GM23338 (cell line): ENCODE results near the gene GGT5. TPM values are rescaled to one million over a fixed set of nuclear protein-coding genes. Genes with fewer than 3 reads are reported as not detected.

ENCODE experiments used
- ATAC-seq: fragments of 200-7000 bp; cut with Tn5 transposase; 3 replicates; pipeline ENCODE4 v1.9.1; 2020
- DNase-seq: peaks from one replicate; pipeline ENCODE4 v3.0.0-alpha.2; 2015; ENCODE audit warnings: low spot score
- H2AFZ ChIP-seq: fragments of 200-600 bp; sonication (generic); 2 replicates; pipeline ENCODE4 v1.8.0; 2016; ENCODE audit warnings: antibody characterized with exemption, mild to moderate bottlenecking, moderate library complexity
- H3F3A ChIP-seq: fragments of 200-600 bp; sonication (generic); replicated peaks from 2 replicates; pipeline ENCODE4 v1.8.0; 2017; ENCODE audit warnings: antibody characterized with exemption, mixed run types, low read depth
- H3K27ac ChIP-seq: fragments of 200-600 bp; sonication (generic); 2 replicates; pipeline ENCODE4 v1.6.1; 2016; ENCODE audit warnings: low read depth
- H3K27me3 ChIP-seq: fragments of 200-600 bp; sonication (generic); 2 replicates; pipeline ENCODE4 v1.8.0; 2016; ENCODE audit warnings: mild to moderate bottlenecking, mixed run types, moderate library complexity; ENCODE audit not compliant: insufficient read depth
- H3K36me3 ChIP-seq: fragments of 200-600 bp; sonication (generic); 2 replicates; pipeline ENCODE4 v1.8.0; 2016; ENCODE audit warnings: mild to moderate bottlenecking; ENCODE audit not compliant: insufficient read depth
- H3K4me1 ChIP-seq: fragments of 200-600 bp; sonication (generic); 2 replicates; pipeline ENCODE4 v1.8.0; 2016; ENCODE audit warnings: mild to moderate bottlenecking, moderate library complexity; ENCODE audit not compliant: insufficient read depth
- H3K4me2 ChIP-seq: fragments of 200-600 bp; sonication (generic); 2 replicates; pipeline ENCODE4 v1.7.1; 2017; ENCODE audit warnings: mixed run types
- H3K4me3 ChIP-seq: fragments of 200-600 bp; sonication (generic); 2 replicates; pipeline ENCODE4 v1.6.1; 2016; ENCODE audit warnings: mixed run types
- H3K79me2 ChIP-seq: fragments of 200-600 bp; sonication (generic); replicated peaks from 2 replicates; pipeline ENCODE4 v1.8.0; 2017; ENCODE audit warnings: mild to moderate bottlenecking; ENCODE audit not compliant: insufficient read depth
- H3K9me2 ChIP-seq: fragments of 200-600 bp; sonication (generic); 2 replicates; pipeline ENCODE4 v1.8.0; 2017; ENCODE audit not compliant: insufficient read depth
- H4K20me1 ChIP-seq: fragments of 200-600 bp; sonication (generic); replicated peaks from 2 replicates; pipeline ENCODE4 v1.8.0; 2017; ENCODE audit warnings: mild to moderate bottlenecking; ENCODE audit not compliant: insufficient read depth
- H3K27ac Mint-ChIP-seq: 2 replicates; pipeline ENCODE4 v1.8.0; 2020; ENCODE audit warnings: inconsistent platforms, mild to moderate bottlenecking, moderate library complexity, mixed read lengths
- H3K27me3 Mint-ChIP-seq: 3 replicates; pipeline ENCODE4 v1.8.0; 2022; ENCODE audit warnings: low read depth, mild to moderate bottlenecking, moderate library complexity, mixed read lengths, inconsistent platforms; ENCODE audit not compliant: insufficient read depth, poor library complexity
- H3K36me3 Mint-ChIP-seq: 3 replicates; pipeline ENCODE4 v1.8.0; 2021; ENCODE audit warnings: low read depth, mild to moderate bottlenecking, inconsistent platforms, moderate library complexity, mixed read lengths
- H3K4me1 Mint-ChIP-seq: 3 replicates; pipeline ENCODE4 v1.8.0; 2020; ENCODE audit warnings: mild to moderate bottlenecking, inconsistent platforms, mixed read lengths
- H3K4me3 Mint-ChIP-seq: 3 replicates; pipeline ENCODE4 v1.8.0; 2021; ENCODE audit warnings: moderate library complexity, mild to moderate bottlenecking, inconsistent platforms, mixed read lengths
- H3K9me3 Mint-ChIP-seq: 3 replicates; pipeline ENCODE4 v1.8.0; 2020; ENCODE audit warnings: moderate library complexity, mild to moderate bottlenecking, inconsistent platforms, mixed read lengths
- CREB1 ChIP-seq: fragments of 250-450 bp; sonication (Bioruptor Pico); IDR thresholded peaks from 2 replicates; pipeline ENCODE4 v1.5.0; 2020; ENCODE audit warnings: low read depth, mild to moderate bottlenecking, moderate library complexity
- CTCF ChIP-seq, 2 experiments: fragments of 200-600 bp in 1 of 2; sonication (generic) in 1 of 2; conservative IDR thresholded peaks; 2 replicates each; pipeline versions ENCODE4 v1.5.1 to v1.6.1; 2016 to 2017; ENCODE audit warnings: antibody characterized with exemption in 2 of 2, low read depth in 2 of 2, mild to moderate bottlenecking in 2 of 2, moderate library complexity in 1 of 2
- EZH2 ChIP-seq: fragments of 200-600 bp; sonication (generic); IDR thresholded peaks from one replicate; pipeline ENCODE4 v1.8.0; 2017; ENCODE audit warnings: antibody characterized with exemption, mild to moderate bottlenecking, low read depth; ENCODE audit not compliant: unreplicated experiment
- EZH2phosphoT487 ChIP-seq: fragments of 200-600 bp; sonication (generic); IDR thresholded peaks from one replicate; pipeline ENCODE4 v1.8.1; 2018; ENCODE audit warnings: antibody characterized with exemption; ENCODE audit not compliant: unreplicated experiment
- JUNB ChIP-seq: IDR thresholded peaks from one replicate; pipeline ENCODE4 v1.6.1; 2016; ENCODE audit warnings: antibody characterized with exemption; ENCODE audit not compliant: unreplicated experiment
- NANOG ChIP-seq: IDR thresholded peaks from 2 replicates; pipeline ENCODE4 v1.6.1; 2016; ENCODE audit warnings: antibody characterized with exemption, borderline replicate concordance
- POLR2AphosphoS5 ChIP-seq: IDR thresholded peaks from 2 replicates; pipeline ENCODE4 v1.6.1; 2016; ENCODE audit warnings: antibody characterized with exemption, low read depth
- REST ChIP-seq: IDR thresholded peaks from one replicate; pipeline ENCODE4 v1.6.1; 2018; ENCODE audit warnings: antibody characterized with exemption; ENCODE audit not compliant: unreplicated experiment
- STAT1 ChIP-seq: IDR thresholded peaks from one replicate; pipeline ENCODE4 v1.6.1; 2016; ENCODE audit warnings: antibody characterized with exemption; ENCODE audit not compliant: unreplicated experiment
- ZNF114 ChIP-seq: fragments of 250-450 bp; sonication (Bioruptor Pico); IDR thresholded peaks from 2 replicates; pipeline ENCODE4 v1.5.0; 2020; ENCODE audit warnings: mild to moderate bottlenecking, moderate library complexity
- ZNF331 ChIP-seq: fragments of 250-450 bp; sonication (Bioruptor Pico); IDR thresholded peaks from 2 replicates; pipeline ENCODE4 v1.5.0; 2020; ENCODE audit warnings: low read depth, mild to moderate bottlenecking, moderate library complexity
- polyA plus RNA-seq: library from polyadenylated mRNA; unstranded; fragments of >200 nt; fragmentation: Nextera tagmentation; extraction: Ambion mirVana; gene quantifications from 2 replicates; pipeline ENCODE4 v1.2.1, GENCODE V29; 2016
- total RNA-seq: library from RNA; depleted of rRNA; stranded (reverse); fragments of >200 nt; shearing (Covaris generic); gene quantifications from 2 replicates; pipeline ENCODE4 v1.2.3, GENCODE V29; 2014
- TF ChIP-seq, protein P1 (sequence below): fragments of 250-450 bp; sonication (Bioruptor Pico); IDR thresholded peaks from 2 replicates; pipeline ENCODE4 v1.5.0; 2020; ENCODE audit warnings: mild to moderate bottlenecking, moderate library complexity
- TF ChIP-seq, protein P2 (sequence below): IDR thresholded peaks from 2 replicates; pipeline ENCODE4 v1.6.1; 2016; ENCODE audit warnings: antibody characterized with exemption

The GGT5 gene
- total and polyA plus RNA-seq, 2 experiments from 2014 or later, result not detected

DNA sequence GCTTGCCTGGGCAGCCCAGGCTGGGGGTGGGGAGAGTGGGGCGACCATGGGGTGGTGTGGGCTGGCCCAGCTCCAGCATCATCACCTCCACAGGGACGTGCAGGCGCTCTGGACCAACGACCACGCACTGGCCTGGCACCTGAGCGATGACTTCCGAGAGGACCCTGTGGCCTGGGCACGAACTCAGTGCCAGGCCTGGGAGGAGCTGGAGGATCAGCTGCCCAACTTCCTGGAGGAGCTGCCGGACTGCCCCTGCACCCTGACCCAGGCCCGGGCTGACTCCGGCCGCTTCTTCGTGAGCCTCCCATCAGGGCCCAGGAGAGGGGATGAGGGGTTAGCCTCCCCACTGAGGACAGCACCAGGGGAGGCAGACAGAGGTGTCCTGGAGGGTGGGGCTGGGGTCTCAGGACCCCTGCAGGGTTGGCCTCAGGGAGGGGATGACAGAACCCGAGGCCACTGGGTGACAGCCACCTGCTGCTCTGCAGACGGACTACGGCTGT lies 59.8 kb downstream of the GGT5 start:
- Histone ChIP-seq H3K9me2 (no peaks in the 10 kb centered on the region), H3F3A (no peaks in the 10 kb centered on the region)

More for the DNA sequence above, 59.8 kb downstream of the GGT5 start:
- Mint-ChIP-seq H3K27me3 (peaks cover 14% of the 10 kb centered on the region), H3K36me3 (no peaks in the 10 kb centered on the region), H3K4me1 (peaks cover 6% of the 10 kb centered on the region; the same call in 2 of the 3 replicates), H3K27ac (no peak overlapping the region), H3K9me3 (no peaks in the 10 kb centered on the region), H3K4me3 (no peak overlapping the region)
- ATAC-seq, result no peak
- H3K27ac ChIP-seq, result no peak overlapping the region
- H3K79me2 ChIP-seq, result no peaks in the 10 kb centered on the region
- H2AFZ ChIP-seq, result no peak overlapping the region
- no peak for DNase-seq
- H3K4me3 ChIP-seq, result no peak overlapping the region
- TF ChIP-seq NANOG (no peak), CTCF (conservative IDR thresholded peaks at IDR 0.05; ENCODE audit: low read depth in 2 of 2) (no peak), STAT1 (no peak), POLR2AphosphoS5 (no peak), CREB1 (no peak), EZH2 (no peak), EZH2phosphoT487 (no peak), REST (no peak), JUNB (no peak), ZNF331 (CRISPR knock-in tag) (no peak), ZNF114 (no peak)
- TF ChIP-seq, protein P1, sequence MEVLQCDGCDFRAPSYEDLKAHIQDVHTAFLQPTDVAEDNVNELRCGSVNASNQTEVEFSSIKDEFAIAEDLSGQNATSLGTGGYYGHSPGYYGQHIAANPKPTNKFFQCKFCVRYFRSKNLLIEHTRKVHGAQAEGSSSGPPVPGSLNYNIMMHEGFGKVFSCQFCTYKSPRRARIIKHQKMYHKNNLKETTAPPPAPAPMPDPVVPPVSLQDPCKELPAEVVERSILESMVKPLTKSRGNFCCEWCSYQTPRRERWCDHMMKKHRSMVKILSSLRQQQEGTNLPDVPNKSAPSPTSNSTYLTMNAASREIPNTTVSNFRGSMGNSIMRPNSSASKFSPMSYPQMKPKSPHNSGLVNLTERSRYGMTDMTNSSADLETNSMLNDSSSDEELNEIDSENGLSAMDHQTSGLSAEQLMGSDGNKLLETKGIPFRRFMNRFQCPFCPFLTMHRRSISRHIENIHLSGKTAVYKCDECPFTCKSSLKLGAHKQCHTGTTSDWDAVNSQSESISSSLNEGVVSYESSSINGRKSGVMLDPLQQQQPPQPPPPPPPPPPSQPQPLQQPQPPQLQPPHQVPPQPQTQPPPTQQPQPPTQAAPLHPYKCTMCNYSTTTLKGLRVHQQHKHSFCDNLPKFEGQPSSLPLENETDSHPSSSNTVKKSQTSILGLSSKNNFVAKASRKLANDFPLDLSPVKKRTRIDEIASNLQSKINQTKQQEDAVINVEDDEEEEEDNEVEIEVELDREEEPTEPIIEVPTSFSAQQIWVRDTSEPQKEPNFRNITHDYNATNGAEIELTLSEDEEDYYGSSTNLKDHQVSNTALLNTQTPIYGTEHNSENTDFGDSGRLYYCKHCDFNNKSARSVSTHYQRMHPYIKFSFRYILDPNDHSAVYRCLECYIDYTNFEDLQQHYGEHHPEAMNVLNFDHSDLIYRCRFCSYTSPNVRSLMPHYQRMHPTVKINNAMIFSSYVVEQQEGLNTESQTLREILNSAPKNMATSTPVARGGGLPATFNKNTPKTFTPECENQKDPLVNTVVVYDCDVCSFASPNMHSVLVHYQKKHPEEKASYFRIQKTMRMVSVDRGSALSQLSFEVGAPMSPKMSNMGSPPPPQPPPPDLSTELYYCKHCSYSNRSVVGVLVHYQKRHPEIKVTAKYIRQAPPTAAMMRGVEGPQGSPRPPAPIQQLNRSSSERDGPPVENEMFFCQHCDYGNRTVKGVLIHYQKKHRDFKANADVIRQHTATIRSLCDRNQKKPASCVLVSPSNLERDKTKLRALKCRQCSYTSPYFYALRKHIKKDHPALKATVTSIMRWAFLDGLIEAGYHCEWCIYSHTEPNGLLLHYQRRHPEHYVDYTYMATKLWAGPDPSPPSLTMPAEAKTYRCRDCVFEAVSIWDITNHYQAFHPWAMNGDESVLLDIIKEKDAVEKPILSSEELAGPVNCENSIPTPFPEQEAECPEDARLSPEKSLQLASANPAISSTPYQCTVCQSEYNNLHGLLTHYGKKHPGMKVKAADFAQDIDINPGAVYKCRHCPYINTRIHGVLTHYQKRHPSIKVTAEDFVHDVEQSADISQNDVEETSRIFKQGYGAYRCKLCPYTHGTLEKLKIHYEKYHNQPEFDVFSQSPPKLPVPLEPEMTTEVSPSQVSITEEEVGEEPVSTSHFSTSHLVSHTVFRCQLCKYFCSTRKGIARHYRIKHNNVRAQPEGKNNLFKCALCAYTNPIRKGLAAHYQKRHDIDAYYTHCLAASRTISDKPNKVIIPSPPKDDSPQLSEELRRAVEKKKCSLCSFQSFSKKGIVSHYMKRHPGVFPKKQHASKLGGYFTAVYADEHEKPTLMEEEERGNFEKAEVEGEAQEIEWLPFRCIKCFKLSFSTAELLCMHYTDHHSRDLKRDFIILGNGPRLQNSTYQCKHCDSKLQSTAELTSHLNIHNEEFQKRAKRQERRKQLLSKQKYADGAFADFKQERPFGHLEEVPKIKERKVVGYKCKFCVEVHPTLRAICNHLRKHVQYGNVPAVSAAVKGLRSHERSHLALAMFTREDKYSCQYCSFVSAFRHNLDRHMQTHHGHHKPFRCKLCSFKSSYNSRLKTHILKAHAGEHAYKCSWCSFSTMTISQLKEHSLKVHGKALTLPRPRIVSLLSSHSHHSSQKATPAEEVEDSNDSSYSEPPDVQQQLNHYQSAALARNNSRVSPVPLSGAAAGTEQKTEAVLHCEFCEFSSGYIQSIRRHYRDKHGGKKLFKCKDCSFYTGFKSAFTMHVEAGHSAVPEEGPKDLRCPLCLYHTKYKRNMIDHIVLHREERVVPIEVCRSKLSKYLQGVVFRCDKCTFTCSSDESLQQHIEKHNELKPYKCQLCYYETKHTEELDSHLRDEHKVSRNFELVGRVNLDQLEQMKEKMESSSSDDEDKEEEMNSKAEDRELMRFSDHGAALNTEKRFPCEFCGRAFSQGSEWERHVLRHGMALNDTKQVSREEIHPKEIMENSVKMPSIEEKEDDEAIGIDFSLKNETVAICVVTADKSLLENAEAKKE (CRISPR knock-in tag), result no peak
- TF ChIP-seq, protein P2, sequence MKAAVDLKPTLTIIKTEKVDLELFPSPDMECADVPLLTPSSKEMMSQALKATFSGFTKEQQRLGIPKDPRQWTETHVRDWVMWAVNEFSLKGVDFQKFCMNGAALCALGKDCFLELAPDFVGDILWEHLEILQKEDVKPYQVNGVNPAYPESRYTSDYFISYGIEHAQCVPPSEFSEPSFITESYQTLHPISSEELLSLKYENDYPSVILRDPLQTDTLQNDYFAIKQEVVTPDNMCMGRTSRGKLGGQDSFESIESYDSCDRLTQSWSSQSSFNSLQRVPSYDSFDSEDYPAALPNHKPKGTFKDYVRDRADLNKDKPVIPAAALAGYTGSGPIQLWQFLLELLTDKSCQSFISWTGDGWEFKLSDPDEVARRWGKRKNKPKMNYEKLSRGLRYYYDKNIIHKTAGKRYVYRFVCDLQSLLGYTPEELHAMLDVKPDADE, result no peak
- no peak overlapping the region for H3K4me2 ChIP-seq
- no peaks in the 10 kb centered on the region for H4K20me1 ChIP-seq
- no peaks in the 10 kb centered on the region for H3K36me3 ChIP-seq
- no peaks in the 10 kb centered on the region for H3K27me3 ChIP-seq
- H3K4me1 ChIP-seq, result peaks cover 7% of the 10 kb centered on the region; the same call in 1 of the 2 replicates
